ENCODE data around the gene UPK3A. TPM values are rescaled to one million over a fixed set of nuclear protein-coding genes. Genes with fewer than 3 reads are reported as not detected.

Gene UPK3A
- total and polyA plus RNA-seq, 2 of the 8 experiments (the other 6 are each of a cell fraction or from before 2014, with no cell fraction given): 0.35 to 1.7 TPM

DNA sequence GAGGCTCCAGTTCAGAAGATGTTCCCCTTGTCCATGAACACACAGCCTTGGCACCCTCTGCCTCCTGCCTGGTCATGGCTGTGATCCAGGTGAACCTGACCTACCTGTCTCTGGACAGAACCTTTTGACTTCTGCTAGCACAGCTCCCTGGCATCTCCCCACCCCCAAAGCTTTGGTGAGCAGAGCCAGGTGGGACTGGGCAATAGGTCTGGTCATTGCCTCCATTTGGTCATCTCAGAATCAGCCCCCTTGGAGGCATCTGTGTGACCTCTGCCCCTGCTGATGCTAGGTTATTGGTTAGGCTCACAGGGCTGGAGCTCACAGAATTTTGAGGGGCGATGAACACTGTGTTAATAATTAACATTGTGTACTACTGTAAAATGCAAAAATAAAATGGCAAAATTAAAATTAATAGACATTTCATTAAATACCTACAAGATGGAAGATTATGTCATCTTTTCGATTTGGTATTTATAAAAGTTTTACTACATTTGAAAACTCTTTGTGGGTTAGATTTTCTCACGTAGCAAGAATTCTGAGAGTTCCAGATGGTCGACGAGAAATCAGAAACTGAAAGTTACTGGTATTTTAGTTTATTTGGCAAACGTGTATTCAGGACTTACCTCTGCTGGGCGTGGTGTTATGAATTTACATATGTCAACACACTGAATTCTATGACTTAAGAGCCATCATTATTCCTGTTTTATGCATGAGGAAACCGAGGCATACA is 35.8 kb upstream of the UPK3A start:
- no peak overlapping the region; the same call in 1 of the 2 replicates for H4K8ac ChIP-seq (ENCODE audit: extremely low read depth, insufficient read depth, low read length)
- H3K14ac ChIP-seq (ENCODE audit: insufficient read length): no peak overlapping the region
- ChIA-PET POLR2A (ENCODE audit: partially characterized antibody) (interaction anchor here (1.1 kb wide), 1 partner anchor 85 kb away, joined by 3 read pairs; the partner anchor contains the start of gene NUP50), CTCF (ENCODE audit: partially characterized antibody) (interaction anchor here (0.6 to 1.2 kb wide), 3 partner anchors 106 to 385 kb away, joined by 3 read pairs; no protein-coding TSS in a partner anchor)
- H3K23ac ChIP-seq (ENCODE audit: insufficient read length): no peak overlapping the region
- no peak overlapping the region for H3K4me3 ChIP-seq (ENCODE audit: extremely low read depth in 1 of 4, insufficient read depth in 2 of 4, low read depth in 3 of 4, low read length in 4 of 4)
- no peak overlapping the region for H2BK20ac ChIP-seq (ENCODE audit: low read length)
- H3K9me3 ChIP-seq (ENCODE audit: insufficient read depth in 2 of 2, low read depth in 1 of 2, low read length in 1 of 2): no peaks in the 10 kb centered on the region; a peak in 1 of 4 replicates
- FAIRE-seq: no peak
- H4K91ac ChIP-seq (replicated peaks; ENCODE audit: insufficient read length, low read length): no peak overlapping the region
- 0 out of 2 replicates have a peak overlapping the region, but pooled peaks have one; percentile 61 for H2AK5ac ChIP-seq (ENCODE audit: low read depth, low read length)
- H3K4me2 ChIP-seq (ENCODE audit: insufficient read depth in 1 of 2, low read depth in 2 of 2, low read length in 2 of 2): no peak overlapping the region
- H4K20me1 ChIP-seq (replicated peaks in 1 of 2; ENCODE audit: control insufficient read depth in 1 of 2, insufficient read depth in 2 of 2, low read length in 2 of 2): no peaks in the 10 kb centered on the region
- no peaks in the 10 kb centered on the region for H3K79me1 ChIP-seq (ENCODE audit: low read depth, low read length)
- no peak overlapping the region for H2BK12ac ChIP-seq (ENCODE audit: low read depth, low read length)
- no peak for DNase-seq (ENCODE audit: low read depth in 1 of 2, low spot score in 2 of 2)
- no peak overlapping the region for H2BK15ac ChIP-seq (ENCODE audit: low read length)
- H3K36me3 ChIP-seq (ENCODE audit: control insufficient read depth in 2 of 4, insufficient read depth in 4 of 4, low read length in 3 of 4): no peaks in the 10 kb centered on the region
- 84% methylated on average over 8 of the region's 8 CpGs; no CpG with 5 or more reads in 1 of the 2 experiments for WGBS, 2 experiments (ENCODE audit: extremely low coverage in 1 of 2, insufficient coverage in 1 of 2, insufficient read length in 1 of 2, insufficient replicate concordance in 2 of 2, low coverage in 1 of 2, low lambda C conversion rate in 2 of 2, missing lambda C conversion rate in 1 of 2)
- H3K79me2 ChIP-seq (ENCODE audit: control insufficient read depth in 1 of 2, insufficient read depth in 2 of 2, low read length in 2 of 2): no peaks in the 10 kb centered on the region
- H4K5ac ChIP-seq (ENCODE audit: insufficient read length, low read depth, low read length): no peak overlapping the region
- H3K9ac ChIP-seq (replicated peaks in 1 of 4; ENCODE audit: extremely low read depth in 1 of 4, low read depth in 3 of 4, low read length in 3 of 4): no peak overlapping the region
- H2BK120ac ChIP-seq (replicated peaks; ENCODE audit: low read depth, low read length): no peak overlapping the region
- H2BK5ac ChIP-seq (ENCODE audit: low read depth, low read length): no peak overlapping the region
- no peaks in the 10 kb centered on the region; a peak in 1 of 7 replicates for H3K4me1 ChIP-seq (replicated peaks in 1 of 4; ENCODE audit: control insufficient read depth in 3 of 4, insufficient read depth in 4 of 4, low read length in 3 of 4)
- no peak overlapping the region for H3K4ac ChIP-seq (replicated peaks; ENCODE audit: insufficient read length, low read depth, low read length)
- H3K56ac ChIP-seq (replicated peaks; ENCODE audit: insufficient read length, low read depth, low read length): no peak overlapping the region
- no peak overlapping the region for H3K27ac ChIP-seq (ENCODE audit: low read depth, low read length)
- H3K18ac ChIP-seq (ENCODE audit: extremely low read depth, low read length): no peak overlapping the region
- no peaks in the 10 kb centered on the region for H3K27me3 ChIP-seq (replicated peaks in 1 of 4; ENCODE audit: control insufficient read depth in 3 of 4, extremely low read depth in 1 of 4, insufficient read depth in 3 of 4, low read length in 3 of 4)
- no peaks in the 10 kb centered on the region for H3K23me2 ChIP-seq (ENCODE audit: low read depth, low read length)
- H2AFZ ChIP-seq (ENCODE audit: low read length): no peak overlapping the region
- TF ChIP-seq CBX5 (IDR thresholded peaks at IDR 0.05; ENCODE audit: low read depth, low read length): no peak
- TF ChIP-seq FOSL1 (IDR thresholded peaks at IDR 0.05; ENCODE audit: insufficient read depth, low read depth, low read length): no peak
- TF ChIP-seq EGR1 (IDR thresholded peaks at IDR 0.05; ENCODE audit: borderline replicate concordance, low read depth, low read length): no peak
- TF ChIP-seq SRF (IDR thresholded peaks at IDR 0.05; ENCODE audit: low read depth, low read length): no peak
- TF ChIP-seq KDM1A (IDR thresholded peaks at IDR 0.05; ENCODE audit: borderline replicate concordance, low read length): no peak
- no peak for TF ChIP-seq CHD2 (IDR thresholded peaks at IDR 0.05; ENCODE audit: low read length)
- no peak for TF ChIP-seq TAF1 (IDR thresholded peaks at IDR 0.05; ENCODE audit: low read depth, low read length)
- TF ChIP-seq GABPA (IDR thresholded peaks at IDR 0.05; ENCODE audit: borderline replicate concordance, insufficient read depth, low read length): no peak
- no peak for TF ChIP-seq SAP30 (IDR thresholded peaks at IDR 0.05; ENCODE audit: insufficient read depth, insufficient replicate concordance, low read length)
- TF ChIP-seq SIX5 (IDR thresholded peaks at IDR 0.05; ENCODE audit: low read depth, low read length): no peak
- TF ChIP-seq RAD21 (IDR thresholded peaks at IDR 0.05 in 1 of 2, conservative IDR thresholded peaks at IDR 0.05 in 1 of 2; ENCODE audit: low read depth in 2 of 2, low read length in 2 of 2): no peak
- TF ChIP-seq, protein P1, sequence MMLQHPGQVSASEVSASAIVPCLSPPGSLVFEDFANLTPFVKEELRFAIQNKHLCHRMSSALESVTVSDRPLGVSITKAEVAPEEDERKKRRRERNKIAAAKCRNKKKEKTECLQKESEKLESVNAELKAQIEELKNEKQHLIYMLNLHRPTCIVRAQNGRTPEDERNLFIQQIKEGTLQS (IDR thresholded peaks at IDR 0.05; ENCODE audit: insufficient read depth, low read depth, low read length): no peak
